Endothelial cell of umbilical vein (primary cell): ENCODE measurements around the gene GPR160. TPM values are rescaled to one million over a fixed set of nuclear protein-coding genes. Genes with fewer than 3 reads are reported as not detected.

Experiments
- BruUV-seq: library from RNA; stranded (reverse); fragments of 400-500 nt; replicated peaks from 2 replicates; lab custom pipeline; 2021; lab: Mats Ljungman, UMichigan
- CTCF ChIA-PET: fragments of 300-600, 350-600 bp; sonication (Branson Sonifier 250); formaldehyde crosslinking; loops from one replicate; lab custom pipeline; 2021; ENCODE audit warnings: antibody characterized with exemption, inconsistent platforms; lab: Charles Lee
- POLR2A ChIA-PET: fragments of 300-600, 350-600 bp; sonication (Branson Sonifier 250); formaldehyde crosslinking; loops from one replicate; lab custom pipeline; 2021; ENCODE audit warnings: antibody characterized with exemption, inconsistent platforms; lab: Charles Lee
- DNase-seq: peaks from one replicate; pipeline ENCODE4 v3.0.0-alpha.2; 2011; ENCODE audit warnings: low read depth, low spot score
- FAIRE-seq: peaks from 2 replicates; lab custom pipeline; 2011; peaks lifted over from hg19 to GRCh38; lab: Jason Lieb, UNC
- H2AFZ ChIP-seq: 2 replicates; pipeline ENCODE4 v1.6.0; 2012; ENCODE audit warnings: low read depth, low read length, control low read depth, inconsistent platforms
- H3K27ac ChIP-seq: 2 replicates; pipeline ENCODE4 v1.5.1; 2011; ENCODE audit warnings: low read depth, mild to moderate bottlenecking, control low read depth, low read length, moderate library complexity; ENCODE audit not compliant: insufficient read depth
- H3K27me3 ChIP-seq, 2 experiments: 2 replicates each; pipeline versions ENCODE4 v1.6.0 to v1.6.1; 2011; ENCODE audit warnings: low read length in 2 of 2, mixed read lengths in 1 of 2; ENCODE audit not compliant: control insufficient read depth in 2 of 2, insufficient read depth in 2 of 2
- H3K36me3 ChIP-seq, 2 experiments: 2 replicates in 1 of 2; 3 replicates in 1 of 2; pipeline ENCODE4 v1.5.1; 2011; ENCODE audit warnings: low read length in 2 of 2, mild to moderate bottlenecking in 1 of 2, moderate library complexity in 1 of 2; ENCODE audit not compliant: control insufficient read depth in 2 of 2, insufficient read depth in 2 of 2; ENCODE audit errors: extremely low read depth in 1 of 2
- H3K4me1 ChIP-seq: 3 replicates; pipeline ENCODE4 v1.5.1; 2011; ENCODE audit warnings: mild to moderate bottlenecking, low read length; ENCODE audit not compliant: control insufficient read depth, insufficient read depth; ENCODE audit errors: extremely low read depth
- H3K4me2 ChIP-seq: 2 replicates; pipeline ENCODE4 v1.6.1; 2011; ENCODE audit warnings: low read length, control low read depth, mixed read lengths; ENCODE audit not compliant: insufficient read depth
- H3K4me3 ChIP-seq, 3 experiments: fragments of 200-600 bp in 1 of 3; sonication (generic), shearing (Covaris generic) in 1 of 3; replicated peaks in 1 of 3; 2 replicates each; pipeline ENCODE4 v1.5.1; 2011 to 2016; ENCODE audit warnings: control low read depth in 3 of 3, low read length in 3 of 3, mild to moderate bottlenecking in 2 of 3, inconsistent platforms in 1 of 3, low read depth in 1 of 3, moderate library complexity in 1 of 3; ENCODE audit not compliant: insufficient read depth in 1 of 3
- H3K79me2 ChIP-seq: 2 replicates; pipeline ENCODE4 v1.6.0; 2012; ENCODE audit warnings: low read length, inconsistent platforms; ENCODE audit not compliant: control insufficient read depth, insufficient read depth
- H3K9ac ChIP-seq: replicated peaks from 2 replicates; pipeline ENCODE3; 2011; ENCODE audit warnings: low read length, control low read depth; ENCODE audit not compliant: insufficient read depth; ENCODE audit errors: extremely low read depth
- H3K9me1 ChIP-seq: replicated peaks from 3 replicates; pipeline ENCODE4 v1.6.0; 2011; ENCODE audit warnings: mild to moderate bottlenecking, low read length; ENCODE audit not compliant: control insufficient read depth, insufficient read depth; ENCODE audit errors: extremely low read depth
- H3K9me3 ChIP-seq: replicated peaks from 2 replicates; pipeline ENCODE4 v1.5.1; 2012; ENCODE audit warnings: low read length, inconsistent platforms; ENCODE audit not compliant: control insufficient read depth, insufficient read depth
- H4K20me1 ChIP-seq: replicated peaks from 2 replicates; pipeline ENCODE3; 2011; ENCODE audit warnings: mild to moderate bottlenecking, low read length; ENCODE audit not compliant: control insufficient read depth, insufficient read depth; ENCODE audit errors: extremely low read depth
- EZH2 ChIP-seq: IDR thresholded peaks from 2 replicates; pipeline ENCODE4 v1.6.1; 2012; ENCODE audit warnings: borderline replicate concordance, low read depth, mild to moderate bottlenecking, moderate library complexity, low read length, inconsistent platforms; ENCODE audit not compliant: severe bottlenecking
- FOS ChIP-seq: IDR thresholded peaks from 2 replicates; pipeline ENCODE4 v1.6.1; 2011; ENCODE audit warnings: mild to moderate bottlenecking, low read length, moderate library complexity, borderline replicate concordance; ENCODE audit not compliant: insufficient read depth
- GATA2 ChIP-seq: IDR thresholded peaks from 2 replicates; pipeline ENCODE4 v1.7.0; 2011; ENCODE audit warnings: low read depth, mild to moderate bottlenecking, moderate library complexity, mixed read lengths, low read length; ENCODE audit not compliant: insufficient read length, insufficient read depth
- JUN ChIP-seq: IDR thresholded peaks from 2 replicates; pipeline ENCODE4 v1.6.1; 2011; ENCODE audit warnings: borderline replicate concordance, low read depth; ENCODE audit not compliant: insufficient read length, insufficient read depth
- MAX ChIP-seq: IDR thresholded peaks from 2 replicates; pipeline ENCODE4 v1.6.1; 2011; ENCODE audit not compliant: insufficient read depth, insufficient read length
- MYC ChIP-seq: IDR thresholded peaks from one replicate; pipeline ENCODE4 v1.6.1; 2011; ENCODE audit warnings: mild to moderate bottlenecking, low read depth, low read length
- POLR2A ChIP-seq: IDR thresholded peaks from 2 replicates; pipeline ENCODE4 v1.6.1; 2012; ENCODE audit warnings: low read depth, mild to moderate bottlenecking, control low read depth, low read length
- POLR2AphosphoS5 ChIP-seq: IDR thresholded peaks from 2 replicates; pipeline ENCODE4 v1.6.1; 2012; ENCODE audit warnings: low read depth, mild to moderate bottlenecking, control low read depth, low read length, moderate library complexity; ENCODE audit not compliant: insufficient read depth
- dilution Hi-C: fragments of 300-500 bp; cut with MboI; formaldehyde crosslinking; loops from one replicate; pipeline ENCODE4 v1.15.0; 2019; ENCODE audit warnings: low sequenced_read_pairs; ENCODE audit not compliant: extremely low pct_ligation_motif_present
- intact Hi-C: fragments of 100-400 bp; cut with micrococcal nuclease; formaldehyde crosslinking; loops from one replicate; pipeline ENCODE4 v1.10.0; 2022
- polyA plus RNA-seq, 4 experiments: library from polyadenylated mRNA; depleted of rRNA in 3 of 4; stranded (reverse) in 3 of 4; unstranded in 1 of 4; fragments of >200 nt; gene quantifications; 2 replicates each; pipeline versions ENCODE4 v1.2.1 to v1.2.3, GENCODE V29; 2011 to 2012; ENCODE audit warnings: missing spikeins in 1 of 4
- total RNA-seq: library from RNA; stranded (reverse); gene quantifications from 2 replicates; pipeline ENCODE4 v1.2.3, GENCODE V29; 2021
- TF ChIP-seq, protein P1 (sequence below), 2 donors: IDR thresholded peaks; 1 replicate in 1 of 2; 2 replicates in 1 of 2; pipeline ENCODE4 v1.5.1; 2011; ENCODE audit warnings: low read length in 2 of 2, mild to moderate bottlenecking in 2 of 2, moderate library complexity in 2 of 2, control low read depth in 1 of 2, inconsistent platforms in 1 of 2, low read depth in 1 of 2; ENCODE audit not compliant: insufficient read depth in 1 of 2; ENCODE audit errors: extremely low read depth in 1 of 2

Gene GPR160
- total and polyA plus RNA-seq, 2 donors (not counting 3 experiments of a cell fraction or from before 2014, with no cell fraction given), result 0.39 to 1.3 TPM

GRCh38 chr3:169999433-169999832 is 38.4 kb upstream of the GPR160 start:
- no peaks in the 10 kb centered on the region for H3K27me3 ChIP-seq
- no peak overlapping the region for H3K27ac ChIP-seq
- H3K4me1 ChIP-seq, result peaks cover 24% of the 10 kb centered on the region
- no peak overlapping the region for H3K4me2 ChIP-seq
- H3K79me2 ChIP-seq, result no peaks in the 10 kb centered on the region
- H2AFZ ChIP-seq, result no peak overlapping the region
- H3K4me3 ChIP-seq, result no peak overlapping the region
- POLR2A ChIA-PET, result no interaction called here
- no peak overlapping the region for H3K9ac ChIP-seq
- H3K9me3 ChIP-seq, result no peaks in the 10 kb centered on the region
- no peaks in the 10 kb centered on the region for H4K20me1 ChIP-seq
- CTCF ChIA-PET, result no interaction called here
- BruUV-seq, result no TSS peak
- FAIRE-seq (no peak), DNase-seq (no peak)
- TF ChIP-seq JUN, result no peak
- no peak for TF ChIP-seq POLR2AphosphoS5
- TF ChIP-seq FOS, result no peak
- no peak for TF ChIP-seq MYC
- TF ChIP-seq POLR2A, result no peak
- no peak for TF ChIP-seq GATA2
- TF ChIP-seq EZH2, result no peak
- TF ChIP-seq MAX, result no peak
- TF ChIP-seq, protein P1, sequence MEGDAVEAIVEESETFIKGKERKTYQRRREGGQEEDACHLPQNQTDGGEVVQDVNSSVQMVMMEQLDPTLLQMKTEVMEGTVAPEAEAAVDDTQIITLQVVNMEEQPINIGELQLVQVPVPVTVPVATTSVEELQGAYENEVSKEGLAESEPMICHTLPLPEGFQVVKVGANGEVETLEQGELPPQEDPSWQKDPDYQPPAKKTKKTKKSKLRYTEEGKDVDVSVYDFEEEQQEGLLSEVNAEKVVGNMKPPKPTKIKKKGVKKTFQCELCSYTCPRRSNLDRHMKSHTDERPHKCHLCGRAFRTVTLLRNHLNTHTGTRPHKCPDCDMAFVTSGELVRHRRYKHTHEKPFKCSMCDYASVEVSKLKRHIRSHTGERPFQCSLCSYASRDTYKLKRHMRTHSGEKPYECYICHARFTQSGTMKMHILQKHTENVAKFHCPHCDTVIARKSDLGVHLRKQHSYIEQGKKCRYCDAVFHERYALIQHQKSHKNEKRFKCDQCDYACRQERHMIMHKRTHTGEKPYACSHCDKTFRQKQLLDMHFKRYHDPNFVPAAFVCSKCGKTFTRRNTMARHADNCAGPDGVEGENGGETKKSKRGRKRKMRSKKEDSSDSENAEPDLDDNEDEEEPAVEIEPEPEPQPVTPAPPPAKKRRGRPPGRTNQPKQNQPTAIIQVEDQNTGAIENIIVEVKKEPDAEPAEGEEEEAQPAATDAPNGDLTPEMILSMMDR (IDR thresholded peaks at IDR 0.05; ENCODE audit: extremely low read depth in 1 of 2, insufficient read depth in 1 of 2, low read depth in 1 of 2, low read length in 2 of 2), result no peak
- intact Hi-C loops (no loop called here), dilution Hi-C loops (no loop called here)
- peaks cover 0 to 3% of the 10 kb centered on the region in 2 experiments for H3K36me3 ChIP-seq
- H3K9me1 ChIP-seq, result no peaks in the 10 kb centered on the region
